ENCODE data around the gene LRRC27.
"Not testable (repeated sequence)": the region's sequence is repeated elsewhere in the genome, so short reads cannot be mapped to it uniquely, and the experiment has no call there.

The LRRC27 gene

DNA sequence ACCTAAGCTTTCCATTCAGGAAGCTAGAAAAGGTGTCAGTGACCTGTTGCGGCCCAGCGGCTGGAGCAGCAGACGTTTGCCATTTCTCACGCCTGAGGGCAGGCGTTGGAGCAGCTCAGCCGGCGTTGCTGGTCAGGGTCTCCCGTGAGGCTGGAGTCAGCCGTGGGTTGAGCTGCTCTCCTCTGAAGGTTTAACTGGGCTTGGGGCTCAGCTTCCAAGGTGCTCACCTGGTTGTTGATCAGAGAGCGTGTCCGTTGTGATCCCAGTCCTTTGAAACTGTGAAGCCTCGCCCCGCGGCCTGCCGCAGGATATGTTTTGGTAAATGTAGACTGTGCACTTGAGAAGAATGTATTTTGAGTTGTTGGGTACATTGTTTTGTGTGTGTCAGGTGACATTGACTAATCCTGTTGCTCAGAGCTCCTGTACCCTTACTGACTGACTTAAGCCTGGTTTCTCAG lies 44.4 kb downstream of the LRRC27 start:
- DNase-seq, result no peak

DNA sequence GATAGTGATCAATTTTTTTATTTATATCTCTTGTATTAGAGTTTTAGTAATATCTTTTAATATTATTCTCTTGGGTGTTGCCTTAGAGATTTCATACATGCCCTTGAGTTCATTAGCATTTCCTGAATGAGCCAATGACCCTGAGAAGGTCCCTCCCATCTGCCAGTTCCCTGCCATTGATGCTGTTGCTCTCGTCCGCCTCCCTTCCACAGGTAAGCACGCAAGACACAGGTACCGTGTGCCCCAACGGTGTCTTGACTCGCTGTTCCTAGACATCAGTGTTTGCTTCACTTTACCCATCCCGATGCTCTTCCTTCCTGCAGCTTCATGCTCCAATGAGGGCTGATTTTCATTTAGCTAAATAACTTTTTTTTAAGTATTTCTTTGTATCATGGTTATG lies 45.3 kb downstream of the LRRC27 start:
- no peak for DNase-seq

DNA sequence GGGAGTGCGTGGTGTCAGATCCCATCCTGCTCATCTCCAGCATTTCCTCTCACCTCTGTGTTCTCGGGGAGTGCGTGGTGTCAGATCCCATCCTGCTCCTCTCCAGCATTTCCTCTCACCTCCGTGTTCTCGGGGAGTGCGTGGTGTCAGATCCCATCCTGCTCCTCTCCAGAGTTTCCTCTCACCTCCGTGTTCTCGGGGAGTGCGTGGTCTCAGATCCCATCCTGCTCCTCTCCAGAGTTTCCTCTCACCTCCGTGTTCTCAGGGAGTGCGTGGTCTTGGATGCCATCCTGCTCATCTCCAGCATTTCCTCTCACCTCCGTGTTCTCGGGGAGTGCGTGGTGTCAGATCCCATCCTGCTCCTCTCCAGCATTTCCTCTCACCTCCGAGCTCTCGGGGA lies 47.0 kb downstream of the LRRC27 start:
- DNase-seq, result not testable (repeated sequence)

- not testable (repeated sequence) for DNase-seq
Observed at GRCh38 chr10:132380986-132381385, 49.0 kb downstream of the LRRC27 start.

DNA sequence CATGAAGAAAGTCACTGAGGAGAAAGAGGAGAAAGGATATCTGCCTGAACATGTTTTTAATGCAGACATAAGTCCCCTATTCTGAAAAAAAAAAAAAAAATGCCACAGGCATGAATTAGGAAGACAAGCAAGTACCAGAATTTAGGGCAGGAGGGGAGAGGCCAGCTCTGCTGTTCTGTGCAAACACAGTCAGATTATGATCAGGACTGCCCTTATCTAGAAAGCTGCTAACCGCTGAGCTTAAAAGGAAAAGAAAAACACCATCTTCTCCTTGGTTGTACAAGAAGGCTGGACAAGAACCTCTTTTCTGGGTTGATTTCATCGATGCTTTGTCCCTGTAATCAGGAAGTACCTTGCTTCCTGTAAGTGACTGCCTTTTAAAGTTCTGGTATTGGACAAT lies 49.7 kb downstream of the LRRC27 start:
- DNase-seq, result no peak

DNA sequence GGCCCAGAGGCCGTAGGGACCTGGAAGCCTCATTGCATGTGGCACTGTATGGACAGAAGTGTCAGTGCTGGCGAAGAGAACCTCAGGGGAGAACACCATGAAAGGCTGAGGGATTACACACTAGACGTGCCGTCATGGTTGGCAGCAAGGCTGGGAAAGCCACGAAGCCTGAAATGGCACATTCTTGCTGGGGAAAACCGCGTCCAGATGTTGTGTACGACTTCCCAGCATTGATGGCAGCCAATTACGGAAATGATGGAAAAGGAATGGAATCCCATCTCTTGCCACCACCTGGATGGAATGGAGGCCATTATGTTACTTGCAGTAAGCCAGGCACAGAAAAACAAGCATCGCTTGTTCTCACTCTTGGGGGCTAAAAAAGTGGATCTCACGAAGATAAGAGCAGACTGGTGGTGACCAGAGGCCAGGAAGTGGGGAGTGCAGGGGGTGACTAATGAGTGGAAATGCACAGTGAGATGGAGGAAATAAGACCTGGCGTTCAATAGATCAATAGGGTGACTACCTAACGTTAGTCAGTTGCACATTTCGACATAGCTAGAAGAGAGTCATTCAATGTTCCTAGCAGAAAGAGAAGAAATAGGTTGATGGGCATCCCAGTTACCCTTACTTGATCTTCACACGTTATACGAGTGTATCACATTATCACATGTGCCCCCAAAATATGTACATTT lies 50.4 kb downstream of the LRRC27 start:
- no peak for DNase-seq

GRCh38 chr10:132383101-132383500 lies 51.1 kb downstream of the LRRC27 start:
- DNase-seq, result no peak

- DNase-seq, result no peak
Observed at GRCh38 chr10:132383751-132384196, 51.8 kb downstream of the LRRC27 start.

DNA sequence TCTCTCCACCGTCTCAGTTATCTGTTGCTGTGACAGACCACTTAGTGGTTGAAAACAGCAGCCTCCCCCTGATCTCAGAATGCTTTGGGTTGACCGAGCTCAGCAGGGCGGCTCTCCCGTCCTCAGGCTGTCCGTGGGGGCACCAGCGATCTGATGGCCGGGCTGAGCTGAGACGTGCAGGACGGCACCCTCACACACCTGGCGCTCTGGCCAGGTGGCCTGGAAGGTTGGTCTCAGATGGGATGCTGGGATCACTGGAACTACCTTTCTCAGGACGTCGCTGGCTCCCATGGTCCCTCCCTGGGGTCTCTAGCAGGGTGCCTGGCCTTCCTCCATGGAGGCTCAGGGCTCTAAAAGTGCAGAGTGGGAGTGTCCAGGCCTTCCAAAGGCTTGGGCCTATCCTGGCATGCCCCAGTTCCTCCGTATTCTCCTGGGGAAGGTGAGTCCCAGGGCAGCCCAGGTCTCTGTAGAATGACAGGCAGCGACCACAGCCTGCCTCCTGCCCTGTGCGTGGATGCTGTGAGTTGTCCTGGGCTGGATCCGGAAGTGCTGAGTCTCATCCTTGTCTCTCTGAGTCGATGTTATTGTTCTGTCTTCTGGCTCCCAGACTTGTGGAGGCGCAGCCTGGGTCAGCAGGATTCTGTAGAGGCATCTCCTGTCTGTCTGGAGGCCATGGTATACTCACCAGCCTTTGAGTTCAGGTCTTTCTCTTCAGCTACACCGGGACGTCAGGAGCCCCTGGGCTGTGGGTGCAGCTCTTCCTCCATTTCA lies 52.8 kb downstream of the LRRC27 start:
- no peak for DNase-seq

GRCh38 chr10:132385389-132385667 lies 53.3 kb downstream of the LRRC27 start:
- no peak for DNase-seq

DNA sequence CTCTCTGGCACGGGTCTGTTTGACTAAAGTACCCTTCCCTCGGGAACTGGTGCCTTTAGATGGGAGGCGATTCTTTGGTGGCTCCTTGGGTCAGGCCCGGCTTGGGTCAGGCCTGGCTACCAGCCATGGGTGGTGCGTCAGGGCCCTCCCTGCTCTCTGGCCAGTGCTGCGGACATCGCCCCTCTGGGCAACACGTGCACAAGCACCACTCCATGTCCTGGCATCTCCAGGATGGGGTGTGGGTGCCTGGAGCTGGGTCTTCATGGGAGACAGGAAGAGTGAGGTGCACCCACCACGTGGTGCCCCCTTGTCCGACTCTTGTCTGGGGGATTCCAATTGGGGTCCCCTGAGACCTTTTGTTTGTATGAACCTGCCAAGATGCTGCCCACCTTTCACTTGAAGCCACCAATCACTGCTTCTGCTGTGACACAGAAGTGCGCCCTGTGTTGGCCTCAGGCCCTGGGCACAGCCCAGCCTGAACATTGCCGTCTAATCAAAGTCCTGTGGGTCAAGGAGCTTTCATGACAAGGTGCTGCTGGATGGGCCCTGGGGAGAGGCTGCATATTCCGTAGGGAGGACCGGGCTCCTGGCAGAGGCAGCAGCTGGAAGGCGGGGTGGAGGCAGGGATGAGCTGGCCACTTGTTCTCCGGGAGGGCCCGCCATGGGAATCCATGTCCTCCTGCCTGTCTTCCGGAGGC lies 53.9 kb downstream of the LRRC27 start:
- DNase-seq, result no peak

- DNase-seq, result no peak
Observed at GRCh38 chr10:132386419-132386831, 54.4 kb downstream of the LRRC27 start.

- DNase-seq, result not testable (repeated sequence)
Observed at GRCh38 chr10:132386896-132387295, 54.9 kb downstream of the LRRC27 start.

GRCh38 chr10:132387764-132388210 lies 55.8 kb downstream of the LRRC27 start:
- peak; percentile 11 for DNase-seq

GRCh38 chr10:132388891-132389432 lies 57.0 kb downstream of the LRRC27 start:
- DNase-seq, result no peak

GRCh38 chr10:132389433-132390169 lies 57.6 kb downstream of the LRRC27 start:
- no peak for DNase-seq

DNA sequence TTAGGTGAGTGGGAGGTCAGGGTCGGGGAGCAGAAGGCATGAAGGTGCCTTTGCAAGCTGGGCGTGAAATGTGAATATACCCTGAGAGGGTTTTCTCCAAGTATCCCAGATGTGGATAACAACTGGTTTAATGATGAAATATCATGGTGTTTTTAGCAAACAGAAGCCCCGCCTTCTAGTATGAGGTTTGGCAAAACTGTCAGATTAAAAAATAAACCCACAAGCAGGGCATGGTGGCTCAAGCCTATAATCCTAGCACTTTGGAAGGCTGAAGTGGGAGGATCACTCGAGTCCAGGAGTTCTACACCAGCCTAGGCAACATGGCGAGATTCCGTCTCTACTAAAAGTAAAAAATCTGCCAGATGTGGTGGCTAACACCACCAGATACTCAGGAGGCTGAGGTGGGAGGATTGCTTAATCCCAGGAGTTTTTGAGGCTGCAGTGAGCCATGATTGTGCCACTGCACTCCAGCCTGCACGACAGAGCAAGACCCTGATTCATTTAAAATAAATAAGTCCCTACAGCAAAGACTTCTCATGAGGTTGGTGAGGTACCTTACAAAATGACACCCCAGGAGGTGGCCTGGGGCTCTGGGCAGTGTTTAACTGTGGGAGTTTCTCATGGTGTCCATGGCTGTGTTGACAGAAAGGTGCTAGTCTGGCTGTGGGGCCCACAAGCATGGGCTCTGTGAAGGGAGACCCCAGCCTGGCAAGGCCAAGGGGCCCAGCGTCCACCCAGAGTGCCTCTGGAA lies 58.4 kb downstream of the LRRC27 start:
- no peak for DNase-seq

- no peak for DNase-seq
Observed at GRCh38 chr10:132390921-132391675, 59.1 kb downstream of the LRRC27 start.

GRCh38 chr10:132391676-132392020 lies 59.7 kb downstream of the LRRC27 start:
- DNase-seq, result no peak

DNA sequence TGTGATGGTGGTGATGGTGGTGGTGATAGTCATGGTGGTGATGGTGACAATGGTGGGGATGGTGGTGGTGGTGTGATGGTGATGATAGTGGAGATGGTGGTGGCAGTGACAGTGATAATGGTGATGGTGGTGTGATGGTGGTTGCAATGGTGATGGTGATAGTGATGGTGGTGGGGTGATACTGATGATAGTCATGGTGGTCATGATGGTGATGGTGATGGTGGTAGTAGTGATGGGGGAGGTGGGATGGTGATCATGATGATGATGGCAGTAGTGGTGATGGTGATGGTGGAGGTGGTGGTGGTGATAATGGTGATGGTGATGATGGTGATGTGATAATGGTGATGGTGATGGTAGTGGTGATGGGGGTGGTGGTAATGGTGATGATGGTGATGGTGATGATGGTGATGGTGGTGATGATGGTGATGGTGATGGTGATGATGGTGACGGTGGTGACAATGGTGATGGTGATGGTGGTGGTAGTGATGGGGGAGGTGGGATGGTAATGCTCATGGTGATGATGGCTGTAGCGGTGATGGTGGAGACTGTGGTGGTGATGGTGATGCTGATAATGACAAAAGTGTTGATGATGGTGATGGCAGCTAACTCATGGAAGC lies 60.3 kb downstream of the LRRC27 start:
- DNase-seq, result no peak

Measured in NCI-H1092 (cell line).